Ovary (tissue), 3 donors: ENCODE results near the gene IDI2.

Source experiments
- EP300 ChIP-seq: sonication (generic); formaldehyde crosslinking; IDR thresholded peaks from one replicate; pipeline ENCODE4 v1.6.1; 2017; ENCODE audit warnings: antibody characterized with exemption
- POLR2A ChIP-seq: fragments of 450-650 bp; IDR thresholded peaks from one replicate; pipeline ENCODE4 v1.6.1; 2017; ENCODE audit warnings: antibody characterized with exemption, mild to moderate bottlenecking, moderate library complexity
- TF ChIP-seq, protein P1 (sequence below), 3 donors: fragments of 450-650 bp in 2 of 3; fragments of 200-600 bp in 1 of 3; IDR thresholded peaks; one replicate each; pipeline versions ENCODE4 v1.5.1 to v1.8.0; 2016 to 2022; ENCODE audit warnings: antibody characterized with exemption in 3 of 3, mild to moderate bottlenecking in 1 of 3
- donor health status: DM: no; HTN: no; CAD: no.

DNA sequence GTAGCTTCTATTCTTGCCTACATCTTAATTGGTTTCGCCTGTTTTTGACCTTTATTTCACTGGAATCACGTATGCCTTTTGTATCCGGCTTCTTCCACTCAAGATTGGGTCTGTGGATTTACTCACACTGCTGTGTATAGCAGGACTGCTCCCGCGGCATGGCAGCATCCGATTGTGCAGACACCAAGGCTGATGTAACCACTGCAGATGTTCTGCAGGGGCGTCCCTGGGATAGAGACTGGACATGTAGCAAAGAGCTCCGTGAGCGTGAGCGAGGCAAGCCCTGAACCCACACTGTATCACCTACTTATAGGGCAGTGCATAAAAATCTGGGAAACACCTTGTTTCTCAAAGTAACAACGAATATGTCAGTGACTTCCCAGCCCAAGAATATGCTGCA lies 11.4 kb upstream of the IDI2 start:
- TF ChIP-seq POLR2A = no peak
- TF ChIP-seq EP300 = no peak
- TF ChIP-seq, protein P1, sequence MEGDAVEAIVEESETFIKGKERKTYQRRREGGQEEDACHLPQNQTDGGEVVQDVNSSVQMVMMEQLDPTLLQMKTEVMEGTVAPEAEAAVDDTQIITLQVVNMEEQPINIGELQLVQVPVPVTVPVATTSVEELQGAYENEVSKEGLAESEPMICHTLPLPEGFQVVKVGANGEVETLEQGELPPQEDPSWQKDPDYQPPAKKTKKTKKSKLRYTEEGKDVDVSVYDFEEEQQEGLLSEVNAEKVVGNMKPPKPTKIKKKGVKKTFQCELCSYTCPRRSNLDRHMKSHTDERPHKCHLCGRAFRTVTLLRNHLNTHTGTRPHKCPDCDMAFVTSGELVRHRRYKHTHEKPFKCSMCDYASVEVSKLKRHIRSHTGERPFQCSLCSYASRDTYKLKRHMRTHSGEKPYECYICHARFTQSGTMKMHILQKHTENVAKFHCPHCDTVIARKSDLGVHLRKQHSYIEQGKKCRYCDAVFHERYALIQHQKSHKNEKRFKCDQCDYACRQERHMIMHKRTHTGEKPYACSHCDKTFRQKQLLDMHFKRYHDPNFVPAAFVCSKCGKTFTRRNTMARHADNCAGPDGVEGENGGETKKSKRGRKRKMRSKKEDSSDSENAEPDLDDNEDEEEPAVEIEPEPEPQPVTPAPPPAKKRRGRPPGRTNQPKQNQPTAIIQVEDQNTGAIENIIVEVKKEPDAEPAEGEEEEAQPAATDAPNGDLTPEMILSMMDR (IDR thresholded peaks at IDR 0.05) = no peak
